ENCODE measurements around the gene RNF17.

- TF ChIP-seq CTCF (IDR thresholded peaks at IDR 0.05; ENCODE audit: control extremely low read depth in 1 of 3, insufficient read depth in 1 of 3, low read depth in 1 of 3, low read length in 3 of 3) (no peak), SP2 (IDR thresholded peaks at IDR 0.05; ENCODE audit: low read length) (no peak), GABPA (IDR thresholded peaks at IDR 0.05; ENCODE audit: borderline replicate concordance, insufficient read depth, low read length) (no peak), SIN3A (conservative IDR thresholded peaks at IDR 0.05 in 1 of 2, IDR thresholded peaks at IDR 0.05 in 1 of 2; ENCODE audit: low read depth in 1 of 2, low read length in 2 of 2) (no peak), RNF2 (IDR thresholded peaks at IDR 0.05; ENCODE audit: borderline replicate concordance, low read depth, low read length, missing control alignments, poor library complexity, severe bottlenecking) (no peak)
- TF ChIP-seq, protein P1, sequence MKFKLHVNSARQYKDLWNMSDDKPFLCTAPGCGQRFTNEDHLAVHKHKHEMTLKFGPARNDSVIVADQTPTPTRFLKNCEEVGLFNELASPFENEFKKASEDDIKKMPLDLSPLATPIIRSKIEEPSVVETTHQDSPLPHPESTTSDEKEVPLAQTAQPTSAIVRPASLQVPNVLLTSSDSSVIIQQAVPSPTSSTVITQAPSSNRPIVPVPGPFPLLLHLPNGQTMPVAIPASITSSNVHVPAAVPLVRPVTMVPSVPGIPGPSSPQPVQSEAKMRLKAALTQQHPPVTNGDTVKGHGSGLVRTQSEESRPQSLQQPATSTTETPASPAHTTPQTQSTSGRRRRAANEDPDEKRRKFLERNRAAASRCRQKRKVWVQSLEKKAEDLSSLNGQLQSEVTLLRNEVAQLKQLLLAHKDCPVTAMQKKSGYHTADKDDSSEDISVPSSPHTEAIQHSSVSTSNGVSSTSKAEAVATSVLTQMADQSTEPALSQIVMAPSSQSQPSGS (IDR thresholded peaks at IDR 0.05; ENCODE audit: low read length) = no peak
- TF ChIP-seq, protein P2, sequence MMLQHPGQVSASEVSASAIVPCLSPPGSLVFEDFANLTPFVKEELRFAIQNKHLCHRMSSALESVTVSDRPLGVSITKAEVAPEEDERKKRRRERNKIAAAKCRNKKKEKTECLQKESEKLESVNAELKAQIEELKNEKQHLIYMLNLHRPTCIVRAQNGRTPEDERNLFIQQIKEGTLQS (IDR thresholded peaks at IDR 0.05; ENCODE audit: insufficient read depth, low read depth, low read length) = no peak
These were observed 23.7 kb upstream of the RNF17 start for GRCh38 chr13:24740014-24740890.
